ENCODE data around the gene ZNF516.
"Not testable (repeated sequence)": the region's sequence is repeated elsewhere in the genome, so short reads cannot be mapped to it uniquely, and the experiment has no call there.

The ZNF516 gene

DNA sequence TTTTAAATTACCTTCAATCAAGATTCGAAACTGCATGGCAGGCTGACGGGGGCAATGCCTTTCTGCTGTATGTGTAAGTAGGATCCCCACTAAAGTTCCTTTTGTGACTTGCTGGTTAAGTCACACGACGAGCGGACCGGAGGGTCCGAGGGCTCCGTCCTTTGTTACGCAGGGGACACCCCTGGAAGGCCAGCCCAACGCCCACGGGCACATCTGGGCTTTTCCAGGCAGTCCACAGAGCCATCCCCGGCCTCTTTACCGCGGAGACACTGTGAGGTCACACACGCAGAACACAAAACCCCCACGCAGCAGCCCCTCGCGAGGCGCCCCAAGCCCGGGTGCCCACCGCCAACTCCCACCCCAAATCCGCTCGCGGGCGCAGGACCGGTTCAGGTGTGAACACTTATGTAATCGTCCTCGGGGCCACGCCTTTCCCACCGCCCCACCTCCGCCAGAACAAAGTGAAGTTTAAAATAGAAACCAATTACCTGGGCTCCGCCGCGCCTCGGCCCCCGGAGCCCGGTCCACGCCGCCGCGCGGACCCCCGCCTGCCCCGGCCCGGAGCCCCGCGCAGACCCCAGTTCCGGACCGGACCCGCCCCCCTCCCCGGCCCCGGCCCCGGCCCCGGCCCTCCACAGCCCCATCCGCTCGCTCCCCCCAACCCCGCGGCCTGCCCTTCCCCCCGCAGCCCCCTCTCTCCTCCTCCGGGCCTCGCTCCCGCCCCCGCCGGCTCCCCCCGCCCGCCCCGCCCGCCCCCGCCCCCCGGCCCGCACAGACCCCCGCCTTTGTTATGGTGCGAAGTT lies 4.2 kb downstream of the ZNF516 start:
- DNase-seq: no peak

DNA sequence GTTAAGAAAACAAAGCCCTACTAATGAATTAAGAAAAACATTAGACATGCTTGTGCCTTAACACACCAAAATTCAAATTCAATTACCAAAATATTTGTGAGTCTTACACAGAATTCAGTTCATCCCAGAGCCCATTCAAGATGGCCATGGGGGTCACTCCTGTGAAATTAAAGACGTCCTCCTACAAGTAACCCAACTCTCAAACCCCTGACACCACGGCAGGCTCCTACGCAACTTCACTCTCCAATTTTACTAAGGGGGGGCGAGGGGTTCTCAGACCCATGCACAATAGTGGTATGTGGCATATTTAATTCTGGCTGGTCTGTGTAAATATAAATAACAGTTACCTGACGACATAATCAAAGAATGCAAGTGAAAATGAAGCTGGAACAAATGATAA lies 5.0 kb downstream of the ZNF516 start:
- no peak for DNase-seq

DNA sequence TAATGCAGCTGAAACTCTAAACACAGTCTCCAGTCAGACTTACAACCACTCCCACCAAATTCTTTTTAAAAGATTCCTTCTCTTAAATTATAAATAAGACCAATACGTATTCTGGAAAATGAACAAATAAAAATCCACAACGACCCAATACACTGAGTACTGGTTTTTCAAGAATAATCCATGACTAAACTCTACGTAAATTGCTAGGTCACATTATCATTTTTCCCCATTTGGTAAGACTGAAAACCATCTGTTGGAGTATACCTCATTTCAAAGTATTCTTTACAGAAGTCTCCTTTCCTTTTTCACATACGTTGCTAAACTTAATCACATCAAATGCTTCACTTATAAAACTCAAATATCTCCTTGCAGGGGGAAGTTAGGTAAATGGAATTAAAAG lies 6.0 kb downstream of the ZNF516 start:
- DNase-seq: no peak

DNA sequence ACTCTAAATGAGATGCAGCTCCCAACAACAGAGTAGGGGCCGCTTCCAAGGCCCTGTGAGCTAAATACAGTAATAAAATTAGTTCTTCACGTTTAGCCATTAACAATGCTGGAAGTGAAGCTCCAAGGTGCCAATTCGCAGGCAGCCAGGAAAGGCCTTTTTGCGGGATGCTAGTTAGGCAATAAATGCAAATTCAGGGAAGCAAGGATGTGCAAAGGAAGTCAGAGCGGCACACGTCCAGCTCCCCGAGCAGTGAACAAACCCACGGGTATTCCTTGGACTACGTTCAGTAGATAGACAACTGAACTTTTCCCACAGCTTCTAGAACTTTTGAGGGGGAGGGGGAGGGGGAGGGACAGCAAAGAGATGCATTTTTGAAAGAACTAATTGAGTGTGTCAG lies 6.9 kb downstream of the ZNF516 start:
- no peak for DNase-seq

DNA sequence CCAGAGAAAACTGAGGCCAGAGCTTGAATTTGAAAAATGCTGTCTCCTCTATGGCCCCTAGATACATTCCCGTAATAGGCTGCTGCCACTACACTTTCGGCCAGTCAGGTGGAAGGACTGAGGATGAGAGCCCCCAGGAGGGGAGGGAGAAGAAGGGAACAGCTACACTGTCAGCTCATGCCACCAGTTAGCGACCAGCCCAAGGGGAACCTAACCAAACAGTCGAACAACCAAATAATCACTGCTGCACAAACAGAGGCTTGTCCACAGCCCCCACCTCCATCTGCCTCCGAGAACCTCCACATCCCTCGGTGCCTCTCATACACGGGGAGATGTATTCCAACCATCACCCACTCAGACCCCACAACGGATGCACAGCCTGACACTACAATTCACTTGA lies 7.3 kb downstream of the ZNF516 start:
- no peak for DNase-seq

DNA sequence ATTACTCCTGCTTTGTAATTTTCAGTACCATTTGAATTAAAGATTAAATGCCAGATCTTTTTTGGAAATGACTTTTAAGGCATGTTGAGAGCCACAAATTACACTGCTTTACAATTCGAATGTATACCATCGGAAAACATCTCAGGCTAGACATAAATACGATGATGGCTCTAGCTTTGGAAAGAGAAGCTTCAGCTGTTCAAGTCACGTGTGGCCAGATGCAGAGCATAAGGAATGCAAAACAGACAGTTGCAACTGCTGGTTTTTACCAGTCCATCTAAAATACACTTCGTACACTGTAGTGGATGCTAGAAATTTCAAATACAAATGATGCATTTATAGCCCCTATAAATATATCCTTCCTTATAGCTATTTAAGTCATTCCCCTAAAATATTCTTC lies 8.0 kb downstream of the ZNF516 start:
- no peak for DNase-seq

DNA sequence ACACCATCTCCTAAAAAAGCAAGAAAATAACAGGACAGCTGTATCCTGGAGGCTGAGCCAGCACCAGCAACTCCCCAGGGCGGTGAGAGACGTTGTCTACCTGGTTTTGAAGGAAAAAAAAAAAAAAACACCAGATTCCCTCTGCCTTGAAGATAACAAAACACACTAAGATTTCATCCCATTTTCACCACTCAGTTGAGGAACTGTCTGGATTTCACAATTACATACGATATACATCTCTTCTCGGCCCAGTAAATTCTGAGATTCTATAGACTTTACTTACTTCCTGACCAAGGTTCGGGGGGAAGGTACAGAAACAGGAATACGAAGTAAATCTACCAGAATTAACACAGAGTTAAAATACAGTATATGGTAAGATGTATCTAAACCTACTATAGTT lies 8.5 kb downstream of the ZNF516 start:
- no peak for DNase-seq

DNA sequence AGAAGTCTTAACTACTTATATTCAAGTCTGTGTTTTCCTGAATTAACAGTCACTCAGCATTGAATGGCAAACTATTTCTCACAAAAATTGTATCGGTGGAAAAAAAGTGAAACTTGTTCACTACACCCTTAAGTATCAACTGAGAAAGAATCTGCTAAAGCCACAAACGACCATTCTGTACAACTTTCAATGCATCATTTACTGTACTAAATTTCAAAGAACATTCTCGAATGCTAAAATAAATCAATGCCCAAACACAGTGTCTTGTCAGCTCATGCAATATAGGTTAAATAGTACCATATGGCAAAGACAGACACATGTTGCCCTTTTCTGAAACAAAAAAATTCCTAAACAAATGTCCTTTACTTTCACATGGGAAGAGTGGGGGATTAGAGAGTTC lies 9.0 kb downstream of the ZNF516 start:
- DNase-seq: no peak

DNA sequence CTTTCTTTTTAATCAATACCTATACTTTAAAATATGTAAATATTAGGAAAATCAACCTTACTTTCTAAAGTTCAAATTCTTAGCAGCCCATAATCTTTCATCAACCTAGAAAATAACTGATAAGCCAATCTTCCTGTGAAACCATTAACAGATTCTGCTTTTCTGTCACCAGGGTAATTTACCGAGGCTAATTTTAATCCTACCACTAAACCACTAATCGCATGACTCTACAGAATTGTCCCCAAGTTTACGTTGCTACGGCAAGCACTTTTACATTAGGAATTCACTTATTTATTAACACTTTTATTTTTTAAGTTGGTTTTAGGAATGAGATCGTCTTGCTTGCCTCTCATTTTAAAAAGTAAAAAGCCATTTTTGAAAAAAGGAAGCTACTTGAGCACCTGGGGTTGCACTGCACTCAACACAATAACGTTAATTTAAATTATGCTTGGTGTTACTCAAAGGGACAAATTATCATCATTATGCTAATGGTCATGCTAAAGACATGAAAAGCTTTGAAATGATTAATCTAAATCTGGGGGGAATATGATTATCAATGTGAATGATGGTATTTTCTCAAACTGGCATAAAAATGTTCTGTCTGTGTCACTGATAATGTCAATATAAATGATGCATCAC lies 10.2 kb downstream of the ZNF516 start:
- DNase-seq: no peak

DNA sequence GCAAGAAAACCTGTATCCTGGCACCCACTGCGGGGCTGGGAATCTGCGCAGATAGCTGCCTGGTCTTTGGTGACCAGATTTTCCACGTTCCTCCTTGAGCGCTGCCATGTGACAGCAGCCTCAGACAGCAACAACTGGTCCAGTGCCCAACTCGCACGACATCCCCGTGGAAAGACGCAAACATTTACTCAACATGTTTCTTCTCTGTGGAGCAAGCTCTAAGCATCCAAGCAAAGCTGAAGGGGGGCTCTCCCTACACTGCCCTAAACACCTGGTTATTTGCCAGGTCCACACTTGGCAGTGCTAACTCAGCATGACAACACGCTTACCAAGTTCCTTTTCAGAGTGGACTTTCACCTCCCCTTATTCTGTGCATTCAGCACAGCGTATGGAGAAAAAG lies 11.3 kb downstream of the ZNF516 start:
- no peak for DNase-seq

DNA sequence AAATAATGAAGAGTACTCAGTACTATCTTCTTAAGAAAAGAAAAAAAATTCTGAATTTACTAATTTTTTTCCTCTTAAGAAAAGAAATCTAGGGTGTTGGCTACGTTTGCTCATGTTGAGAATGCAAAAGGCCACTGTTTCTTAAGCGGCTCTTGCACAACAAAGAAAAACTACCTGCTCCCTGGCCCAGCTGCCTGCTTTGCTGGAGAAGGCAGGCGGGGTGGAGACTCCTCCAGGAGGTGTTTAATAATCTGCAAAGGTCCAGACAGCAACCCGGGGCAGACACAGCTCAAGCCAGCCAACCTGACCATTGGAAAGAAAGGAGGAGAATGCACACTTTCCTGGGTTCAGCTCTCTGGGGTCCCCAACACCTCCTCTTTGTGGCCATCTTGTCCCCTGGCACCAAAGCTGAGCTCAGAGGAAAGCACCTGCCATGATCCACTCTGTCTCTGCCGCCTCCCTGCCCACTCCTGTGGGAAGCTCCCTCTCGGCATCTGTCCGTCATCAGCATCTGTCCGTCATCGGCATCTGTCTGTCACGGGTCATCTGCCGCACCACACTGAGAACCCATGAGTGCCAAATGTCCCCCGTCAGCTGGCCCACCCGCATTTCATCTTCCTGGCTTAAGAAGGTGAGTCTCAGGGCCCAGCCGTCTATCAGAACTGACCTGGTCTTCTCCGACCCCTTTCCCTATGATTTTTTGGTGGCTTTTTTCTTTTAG lies 11.9 kb downstream of the ZNF516 start:
- DNase-seq: no peak

DNA sequence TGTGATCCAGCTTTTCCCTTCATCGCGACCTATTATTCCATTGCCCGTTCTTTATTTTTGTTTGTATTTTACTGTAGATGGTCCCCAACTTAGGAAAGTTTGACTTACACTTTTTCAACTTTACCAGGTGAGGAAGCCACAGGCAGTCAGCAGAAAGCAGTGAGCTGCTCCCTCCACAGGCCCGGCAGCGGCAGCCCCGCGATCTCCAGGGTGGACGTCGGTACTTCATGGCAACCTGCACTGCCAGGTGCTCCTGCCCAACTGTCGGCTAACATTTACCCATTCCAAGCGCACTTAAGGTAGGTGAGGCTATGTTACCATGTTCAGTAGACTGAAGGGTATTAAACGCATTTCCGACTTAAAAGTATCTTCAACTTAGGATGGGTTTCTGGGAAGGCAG lies 12.8 kb downstream of the ZNF516 start:
- no peak for DNase-seq

DNA sequence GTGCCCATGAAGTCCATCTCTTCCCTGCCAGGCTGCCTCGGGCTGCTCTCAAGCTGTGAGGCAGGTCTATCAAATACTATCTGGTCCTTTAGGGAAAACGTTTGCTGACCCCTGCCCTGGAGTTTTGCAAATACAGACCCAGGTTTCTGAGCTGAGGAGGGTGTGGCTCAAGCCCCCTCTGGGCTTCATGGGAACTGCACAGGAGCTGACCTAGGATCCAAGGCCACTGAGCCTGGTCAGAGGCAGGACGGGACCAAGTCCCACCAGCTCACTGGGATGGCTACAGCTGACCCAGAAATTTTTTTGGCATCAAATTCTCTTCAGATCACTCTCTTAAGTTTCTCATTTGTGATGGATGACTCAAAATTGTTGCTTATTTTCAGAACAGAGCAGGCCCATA lies 14.1 kb downstream of the ZNF516 start:
- no peak for DNase-seq

DNA sequence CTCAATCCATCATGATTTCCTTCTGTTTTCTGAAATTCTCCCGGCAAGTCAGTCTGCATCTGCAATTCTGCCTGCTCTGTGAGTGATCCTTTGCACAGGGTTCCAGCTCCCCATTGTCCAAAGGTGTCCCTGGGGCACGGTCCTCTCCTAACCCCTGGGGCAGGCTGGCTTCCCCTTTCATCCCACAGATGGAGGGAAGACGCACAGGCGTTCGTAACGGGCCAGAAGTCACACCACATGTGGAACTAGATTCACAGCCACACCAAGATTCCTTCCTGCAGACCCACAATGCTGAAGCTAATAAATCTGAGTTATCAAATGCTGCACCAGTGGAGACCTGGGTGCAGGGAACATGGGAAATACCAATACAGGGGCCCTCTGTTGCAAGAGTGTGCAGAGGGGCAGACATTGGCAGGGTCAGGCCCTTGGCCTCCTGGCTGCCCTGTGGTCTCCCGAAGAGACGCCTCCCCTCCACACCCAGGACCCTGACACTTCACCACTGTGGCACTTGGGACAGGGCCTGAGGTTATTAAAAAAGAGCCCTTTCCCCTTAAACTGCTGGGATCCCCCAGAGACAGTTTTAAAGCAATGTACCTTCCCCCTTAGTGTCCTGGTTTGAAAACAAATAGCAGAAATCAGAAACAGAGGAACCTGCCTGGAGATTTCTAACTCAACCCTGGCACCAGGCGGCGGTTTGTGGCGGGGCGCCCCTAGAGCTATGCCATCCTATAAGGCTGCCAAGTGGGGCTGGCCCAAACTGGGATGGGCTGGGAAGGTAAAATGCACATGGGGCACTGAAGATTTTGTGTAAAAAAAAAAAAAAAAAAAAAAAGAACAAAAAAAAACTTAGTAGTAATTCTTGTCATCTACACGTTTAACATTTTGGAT lies 15.4 kb downstream of the ZNF516 start:
- DNase-seq: no peak

DNA sequence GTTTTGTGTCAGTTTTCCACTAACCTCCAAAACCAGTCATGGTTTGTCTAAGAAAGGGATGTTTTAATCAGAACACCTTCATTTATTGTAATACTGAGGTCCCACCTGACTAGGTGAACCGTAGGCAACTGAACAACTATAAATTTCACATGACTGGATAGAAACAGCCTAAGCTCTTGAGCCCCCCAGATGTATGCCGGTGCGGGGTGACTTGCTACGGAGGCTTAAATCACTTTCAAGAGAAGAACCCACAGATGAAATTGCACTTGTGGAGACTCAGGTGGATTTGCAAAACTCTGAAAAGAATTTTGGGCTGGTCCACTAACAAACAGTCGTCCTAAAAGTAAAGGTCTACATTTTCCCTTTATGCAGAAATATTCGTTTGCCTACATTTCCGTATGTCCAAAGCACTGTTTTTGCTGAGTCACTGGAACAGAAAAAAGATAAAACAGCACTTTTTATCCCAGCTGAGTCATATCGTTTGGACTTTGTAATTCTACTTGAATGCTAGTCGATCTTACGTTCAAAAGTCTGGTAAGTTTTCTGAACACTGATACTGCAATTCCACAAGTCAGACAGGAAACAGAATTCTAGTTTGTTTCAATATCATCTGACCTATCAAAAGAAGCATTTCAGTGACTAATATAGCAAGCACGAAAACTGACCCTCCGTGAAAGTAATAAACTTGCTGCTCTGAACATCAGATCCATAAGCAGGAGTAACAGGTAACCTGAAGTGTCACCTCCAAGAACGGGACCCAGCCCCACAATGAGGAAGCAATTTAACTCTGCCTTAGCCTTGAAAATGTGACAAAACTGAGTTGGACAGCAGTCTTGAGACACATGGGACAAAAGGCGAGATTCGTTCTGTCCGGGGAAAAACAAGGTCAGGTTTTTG lies 18.1 kb downstream of the ZNF516 start:
- DNase-seq: no peak

DNA sequence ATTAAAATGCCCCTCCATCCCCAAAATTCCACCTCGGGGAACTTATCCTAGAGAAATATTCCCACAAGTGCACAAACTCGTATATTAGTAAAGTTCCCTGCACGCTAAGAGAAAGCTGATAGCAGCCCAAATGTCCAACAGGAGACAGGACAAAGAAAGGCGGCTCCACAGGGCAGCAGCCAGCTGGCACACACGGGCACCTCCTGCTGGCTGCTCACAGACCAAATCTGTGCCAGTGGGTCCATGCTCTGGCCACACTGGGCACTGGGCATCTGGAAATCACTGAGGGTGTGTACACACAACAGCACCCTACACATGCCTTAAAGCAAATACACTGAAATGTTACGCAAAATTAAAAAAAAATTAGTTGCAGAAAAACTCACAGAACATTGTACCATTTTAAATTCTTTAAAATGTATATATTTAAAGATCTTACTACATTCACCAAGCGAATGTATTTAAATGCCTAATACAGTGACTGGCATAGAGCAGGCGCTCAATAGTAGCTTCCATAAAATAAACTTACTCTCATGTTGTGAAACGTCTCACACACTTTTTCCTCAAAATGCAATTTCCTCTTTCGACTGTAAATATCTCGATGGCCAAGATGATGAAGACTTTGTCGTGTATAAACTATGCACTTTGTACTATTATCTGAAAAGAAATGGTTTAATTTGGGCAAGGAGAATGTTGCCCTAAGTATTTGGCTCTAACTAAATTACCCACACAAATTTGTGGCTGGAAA lies 19.4 kb downstream of the ZNF516 start:
- no peak for DNase-seq

DNA sequence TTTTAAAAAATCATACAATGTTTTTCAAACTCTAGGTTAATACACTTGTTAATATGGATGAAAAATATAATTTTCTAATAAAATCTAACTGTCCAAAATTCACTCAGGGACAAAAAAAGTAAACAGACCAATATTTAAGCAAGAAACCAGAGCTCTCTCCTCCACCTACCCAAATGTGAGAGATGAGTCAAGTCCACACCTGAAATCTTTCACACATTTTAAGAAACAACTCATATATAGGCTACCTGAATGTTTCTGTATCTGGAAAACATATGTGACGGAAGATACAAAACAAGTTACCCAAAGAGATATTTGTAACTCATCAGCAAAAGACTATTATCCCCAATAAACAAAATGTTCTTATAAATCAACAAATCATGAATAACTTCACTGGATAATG lies 20.2 kb downstream of the ZNF516 start:
- DNase-seq: no peak

DNA sequence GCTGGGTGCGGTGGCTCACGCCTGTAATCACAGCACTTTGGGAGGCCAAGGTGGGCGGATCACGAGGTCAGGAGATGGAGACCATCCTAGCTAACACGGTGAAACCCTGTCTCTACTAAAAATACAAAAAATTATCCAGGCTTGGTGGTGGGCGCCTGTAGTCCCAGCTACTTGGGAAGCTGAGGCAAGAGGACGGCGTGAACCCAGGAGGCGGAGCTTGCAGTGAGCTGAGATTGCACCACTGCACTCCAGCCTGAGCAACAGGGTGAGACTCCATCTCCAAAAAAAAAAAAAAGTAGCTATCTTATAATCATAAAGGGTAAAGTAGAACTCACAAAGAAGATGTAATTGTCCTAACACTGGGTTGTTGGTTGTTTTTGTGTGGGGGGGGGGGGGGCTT lies 21.5 kb downstream of the ZNF516 start:
- DNase-seq: not testable (repeated sequence)

DNA sequence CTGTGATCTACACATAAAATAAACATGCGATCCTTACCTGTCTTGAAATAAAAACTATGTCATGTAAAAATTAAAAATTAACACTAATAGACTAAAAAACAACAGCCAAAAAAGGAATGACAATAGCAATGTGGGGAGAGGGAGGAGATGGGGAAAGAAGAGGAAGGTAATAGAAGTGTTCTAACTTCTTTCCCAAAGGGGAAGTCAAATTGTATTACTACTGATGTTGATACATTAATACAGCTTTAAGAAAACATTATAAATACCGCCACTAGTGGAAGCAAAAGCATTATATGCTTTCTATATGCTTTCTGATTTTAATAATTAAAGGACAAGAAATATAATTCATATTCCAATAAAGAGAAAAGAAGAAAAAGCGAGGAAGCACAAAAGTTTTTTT lies 22.2 kb downstream of the ZNF516 start:
- no peak for DNase-seq

DNA sequence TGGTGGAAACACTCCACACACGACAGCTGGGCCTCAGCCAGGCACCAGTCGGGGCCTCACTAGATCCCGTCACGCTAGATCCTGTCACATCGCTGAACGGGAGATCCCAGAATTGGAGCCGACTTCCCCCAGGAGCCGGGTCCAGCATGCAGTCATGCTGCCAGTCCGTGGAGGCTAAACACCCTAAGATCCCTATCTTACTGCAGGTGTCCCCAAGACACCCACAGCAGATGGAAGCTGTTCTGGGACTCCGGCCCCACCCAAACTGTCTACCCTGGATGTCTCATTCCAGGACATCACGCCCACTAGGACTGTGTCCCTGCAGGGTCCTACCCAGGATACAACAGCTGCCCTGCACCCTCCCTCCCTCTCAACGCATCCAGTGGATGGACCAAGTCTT lies 23.4 kb downstream of the ZNF516 start:
- no peak for DNase-seq

All from activated effector memory CD4-positive, alpha-beta T cell treated with Interleukin-2 at 50 U/mL for 16 hours (primary cell).